H1 (cell line): ENCODE results near the gene ZDHHC3. TPM values are rescaled to one million over a fixed set of nuclear protein-coding genes. Genes with fewer than 3 reads are reported as not detected.

ENCODE experiments used
- CTCF ChIA-PET: fragments of 300-600 bp; sonication (Branson Sonifier 250); formaldehyde crosslinking; loops from one replicate; lab custom pipeline; 2021; ENCODE audit not compliant: partially characterized antibody; lab: Charles Lee
- POLR2A ChIA-PET: fragments of 300-600 bp; sonication (Branson Sonifier 250); formaldehyde crosslinking; loops from one replicate; lab custom pipeline; 2021; ENCODE audit warnings: inconsistent platforms; ENCODE audit not compliant: partially characterized antibody; lab: Charles Lee
- DNase-seq, 2 experiments: peaks; one replicate each; pipeline versions ENCODE4 v3.0.0 to v3.0.0-alpha.2; 2010 to 2022; ENCODE audit warnings: low spot score in 2 of 2, low read depth in 1 of 2, mixed read lengths in 1 of 2
- FAIRE-seq: peaks from 2 replicates; lab custom pipeline; 2011; peaks lifted over from hg19 to GRCh38; lab: Jason Lieb, UNC
- H2AFZ ChIP-seq: 2 replicates; pipeline ENCODE4 v1.8.1; 2012; ENCODE audit warnings: low read length, inconsistent platforms
- H2AK5ac ChIP-seq: 2 replicates; pipeline ENCODE4 v1.6.1; 2013; ENCODE audit warnings: low read depth, low read length
- H2BK120ac ChIP-seq: replicated peaks from 2 replicates; pipeline ENCODE3; 2013; ENCODE audit warnings: low read depth, low read length, inconsistent platforms
- H2BK12ac ChIP-seq: 2 replicates; pipeline ENCODE4 v1.6.1; 2013; ENCODE audit warnings: low read depth, low read length
- H2BK15ac ChIP-seq: 2 replicates; pipeline ENCODE4 v1.6.1; 2013; ENCODE audit warnings: low read length
- H2BK20ac ChIP-seq: 2 replicates; pipeline ENCODE4 v1.6.1; 2013; ENCODE audit warnings: low read length
- H2BK5ac ChIP-seq: 2 replicates; pipeline ENCODE4 v1.6.1; 2013; ENCODE audit warnings: low read depth, low read length
- H3K14ac ChIP-seq: 2 replicates; pipeline ENCODE4 v1.6.1; 2013; ENCODE audit warnings: inconsistent platforms; ENCODE audit not compliant: insufficient read length
- H3K18ac ChIP-seq: 2 replicates; pipeline ENCODE4 v1.6.1; 2013; ENCODE audit warnings: low read length; ENCODE audit errors: extremely low read depth
- H3K23ac ChIP-seq: 2 replicates; pipeline ENCODE4 v1.6.1; 2013; ENCODE audit warnings: inconsistent platforms; ENCODE audit not compliant: insufficient read length
- H3K23me2 ChIP-seq: 2 replicates; pipeline ENCODE4 v1.6.1; 2013; ENCODE audit warnings: low read depth, low read length
- H3K27ac ChIP-seq: 2 replicates; pipeline ENCODE4 v1.6.1; 2011; ENCODE audit warnings: low read depth, low read length, inconsistent platforms
- H3K27me3 ChIP-seq, 4 experiments: replicated peaks in 1 of 4; 1 replicate in 1 of 4; 2 replicates in 3 of 4; pipeline versions ENCODE4 v1.6.1 to v1.8.1; 2011 to 2013; ENCODE audit warnings: low read length in 3 of 4, mild to moderate bottlenecking in 3 of 4, inconsistent platforms in 2 of 4, mixed read lengths in 2 of 4, moderate library complexity in 1 of 4; ENCODE audit not compliant: control insufficient read depth in 3 of 4, insufficient read depth in 3 of 4; ENCODE audit errors: extremely low read depth in 1 of 4
- H3K36me3 ChIP-seq, 4 experiments: 2 replicates each; pipeline versions ENCODE4 v1.6.1 to v1.8.1; 2011 to 2013; ENCODE audit warnings: mild to moderate bottlenecking in 4 of 4, low read length in 3 of 4, moderate library complexity in 2 of 4, control low read depth in 1 of 4, inconsistent platforms in 1 of 4; ENCODE audit not compliant: insufficient read depth in 4 of 4, control insufficient read depth in 2 of 4
- H3K4ac ChIP-seq: replicated peaks from 2 replicates; pipeline ENCODE3; 2013; ENCODE audit warnings: low read length, low read depth, mixed read lengths, inconsistent platforms; ENCODE audit not compliant: insufficient read length
- H3K4me1 ChIP-seq, 4 experiments: replicated peaks in 1 of 4; 1 replicate in 1 of 4; 2 replicates in 3 of 4; pipeline versions ENCODE4 v1.6.1 to v1.8.1; 2011 to 2013; ENCODE audit warnings: low read length in 3 of 4, inconsistent platforms in 2 of 4, mixed read lengths in 1 of 4; ENCODE audit not compliant: insufficient read depth in 4 of 4, control insufficient read depth in 3 of 4
- H3K4me2 ChIP-seq, 2 experiments: 2 replicates each; pipeline versions ENCODE4 v1.6.1 to v1.8.1; 2011 to 2013; ENCODE audit warnings: low read depth in 2 of 2, low read length in 2 of 2, control low read depth in 1 of 2, inconsistent platforms in 1 of 2, mild to moderate bottlenecking in 1 of 2; ENCODE audit not compliant: insufficient read depth in 1 of 2
- H3K4me3 ChIP-seq, 4 experiments: fragments of 200-600, 300-600 bp in 1 of 4; sonication (generic), shearing (Covaris generic), sonication (Bioruptor Twin) in 1 of 4; 2 replicates each; pipeline versions ENCODE4 v1.5.1 to v1.8.1; 2011 to 2016; ENCODE audit warnings: low read length in 4 of 4, low read depth in 3 of 4, control low read depth in 2 of 4, inconsistent platforms in 2 of 4, mild to moderate bottlenecking in 2 of 4, mixed read lengths in 1 of 4, moderate library complexity in 1 of 4; ENCODE audit not compliant: insufficient read depth in 2 of 4; ENCODE audit errors: extremely low read depth in 1 of 4
- H3K56ac ChIP-seq: replicated peaks from 2 replicates; pipeline ENCODE3; 2013; ENCODE audit warnings: low read depth, mild to moderate bottlenecking, mixed read lengths, low read length, inconsistent platforms; ENCODE audit not compliant: insufficient read length
- H3K79me1 ChIP-seq: 2 replicates; pipeline ENCODE4 v1.6.1; 2013; ENCODE audit warnings: low read depth, low read length, control low read depth
- H3K79me2 ChIP-seq, 2 experiments: 2 replicates each; pipeline versions ENCODE4 v1.6.1 to v1.8.1; 2012 to 2013; ENCODE audit warnings: low read length in 2 of 2, mild to moderate bottlenecking in 2 of 2, inconsistent platforms in 1 of 2; ENCODE audit not compliant: insufficient read depth in 2 of 2, control insufficient read depth in 1 of 2
- H3K9ac ChIP-seq, 4 experiments: replicated peaks in 1 of 4; 1 replicate in 1 of 4; 2 replicates in 3 of 4; pipeline versions ENCODE4 v1.6.1 to v1.8.1; 2011 to 2013; ENCODE audit warnings: low read depth in 3 of 4, low read length in 3 of 4, control low read depth in 2 of 4, mild to moderate bottlenecking in 2 of 4, moderate library complexity in 2 of 4, inconsistent platforms in 1 of 4; ENCODE audit errors: extremely low read depth in 1 of 4
- H3K9me3 ChIP-seq, 2 experiments: 2 replicates each; pipeline versions ENCODE4 v1.6.1 to v1.8.1; 2012 to 2013; ENCODE audit warnings: mild to moderate bottlenecking in 2 of 2, moderate library complexity in 2 of 2, control low read depth in 1 of 2, inconsistent platforms in 1 of 2, low read depth in 1 of 2, low read length in 1 of 2, mixed read lengths in 1 of 2; ENCODE audit not compliant: insufficient read depth in 2 of 2
- H4K20me1 ChIP-seq, 2 experiments: replicated peaks in 1 of 2; 2 replicates each; pipeline versions ENCODE3 to v1.8.1; 2011 to 2013; ENCODE audit warnings: inconsistent platforms in 2 of 2, low read length in 2 of 2, mild to moderate bottlenecking in 1 of 2; ENCODE audit not compliant: insufficient read depth in 2 of 2, control insufficient read depth in 1 of 2
- H4K5ac ChIP-seq: 2 replicates; pipeline ENCODE4 v1.6.1; 2013; ENCODE audit warnings: low read length, low read depth, mixed read lengths, inconsistent platforms; ENCODE audit not compliant: insufficient read length
- H4K8ac ChIP-seq: 2 replicates; pipeline ENCODE4 v1.8.0; 2013; ENCODE audit warnings: mild to moderate bottlenecking, moderate library complexity, low read length, inconsistent platforms; ENCODE audit not compliant: insufficient read depth; ENCODE audit errors: extremely low read depth
- H4K91ac ChIP-seq: replicated peaks from 2 replicates; pipeline ENCODE3; 2013; ENCODE audit warnings: low read length, mixed read lengths, inconsistent platforms; ENCODE audit not compliant: insufficient read length
- ASH2L ChIP-seq: fragments of 200-600, 300-600 bp; sonication (generic); IDR thresholded peaks from one replicate; pipeline ENCODE4 v1.7.1; 2017; ENCODE audit warnings: low read length
- CBX5 ChIP-seq: fragments of 300-800, 300-1000 bp; sonication (generic); IDR thresholded peaks from 2 replicates; pipeline ENCODE4 v1.7.1; 2016; ENCODE audit warnings: antibody characterized with exemption, low read length, low read depth
- KDM4A ChIP-seq: IDR thresholded peaks from one replicate; pipeline ENCODE4 v1.7.1; 2012; ENCODE audit warnings: low read depth, mild to moderate bottlenecking, moderate library complexity, low read length, inconsistent platforms; ENCODE audit not compliant: severe bottlenecking
- RNF2 ChIP-seq: fragments of 200-900, 300-1000 bp; sonication (generic); IDR thresholded peaks from 2 replicates; pipeline ENCODE4 v1.7.1; 2016; ENCODE audit warnings: borderline replicate concordance, low read depth, mild to moderate bottlenecking, antibody characterized with exemption, low read length; ENCODE audit not compliant: poor library complexity, severe bottlenecking; ENCODE audit errors: missing control alignments
- WGBS, 2 experiments: shearing (Covaris generic) in 1 of 2; methylation state at CpG; one replicate each; pipeline versions ENCODE4 v1.1.6 to v1.1.7; 2013 to 2015; ENCODE audit warnings: low lambda C conversion rate in 2 of 2, mixed read lengths in 2 of 2, inconsistent platforms in 1 of 2, low coverage in 1 of 2, missing lambda C conversion rate in 1 of 2; ENCODE audit not compliant: insufficient replicate concordance in 2 of 2, insufficient coverage in 1 of 2, insufficient read length in 1 of 2; ENCODE audit errors: extremely low coverage in 1 of 2, missing lambda C conversion rate in 1 of 2; 5-methylcytosine and 5-hydroxymethylcytosine counted together
- polyA plus RNA-seq, 7 experiments: library from polyadenylated mRNA; depleted of rRNA in 3 of 7; stranded (reverse) in 5 of 7; unstranded in 2 of 7; fragments of >200 nt in 5 of 7; fragments of 200-250 nt in 2 of 7; gene quantifications; 1 replicate in 5 of 7; 2 replicates in 1 of 7; 4 replicates in 1 of 7; pipeline versions ENCODE4 v1.2.1 to v1.2.3, GENCODE V29; 2011 to 2013; ENCODE audit warnings: missing spikeins in 2 of 7, mixed read lengths in 2 of 7
- total RNA-seq: library from RNA; stranded (reverse); fragmentation: NEBNext Ultra II Directional; extraction: Animal tissue kit (Norgen Biotek cat#: 25700); gene quantifications from 2 replicates; pipeline ENCODE4 v1.2.1, GENCODE V29; 2021
- TF ChIP-seq, protein P1 (sequence below): IDR thresholded peaks from 2 replicates; pipeline ENCODE4 v1.6.1; 2012; ENCODE audit warnings: inconsistent platforms
- TF ChIP-seq, protein P2 (sequence below), 3 experiments: IDR thresholded peaks; 1 replicate in 2 of 3; 2 replicates in 1 of 3; pipeline versions ENCODE4 v1.5.1 to v1.6.1; 2011; ENCODE audit warnings: low read length in 3 of 3, mild to moderate bottlenecking in 3 of 3, inconsistent platforms in 2 of 3, low read depth in 1 of 3, moderate library complexity in 1 of 3; ENCODE audit not compliant: insufficient read depth in 1 of 3; ENCODE audit errors: control extremely low read depth in 1 of 3

The ZDHHC3 gene
- total and polyA plus RNA-seq, 2 of the 8 experiments (the other 6 are each of a cell fraction or from before 2014, with no cell fraction given) = 77.4 to 88.7 TPM

DNA sequence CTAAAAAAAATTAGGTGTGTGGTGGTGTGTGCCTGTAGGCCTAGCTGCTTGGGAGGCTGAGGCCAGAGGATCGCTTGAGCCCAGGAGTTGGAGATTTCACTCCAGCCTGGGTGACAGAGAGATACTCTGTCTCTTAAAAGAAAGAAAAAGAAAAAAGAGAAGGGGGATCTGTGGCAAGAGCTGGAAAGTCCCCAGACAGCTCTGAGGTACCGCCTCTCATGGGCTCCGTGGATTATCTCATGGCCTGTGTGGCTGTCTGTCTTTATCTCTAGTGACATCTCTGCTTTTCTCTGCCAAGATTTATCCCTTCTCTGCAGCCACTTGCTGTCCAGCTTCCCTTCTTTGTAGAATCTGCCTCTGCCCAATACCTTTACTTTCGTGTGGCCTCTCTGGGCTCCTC is 5.8 kb upstream of the ZDHHC3 start:
- H2AFZ ChIP-seq = no peak overlapping the region
- no peak overlapping the region for H2BK12ac ChIP-seq
- no peak overlapping the region for H3K4me2 ChIP-seq
- no peak overlapping the region for H2BK15ac ChIP-seq
- no peak overlapping the region for H2BK20ac ChIP-seq
- TF ChIP-seq RNF2 (no peak), KDM4A (no peak), CBX5 (no peak), ASH2L (no peak)
- TF ChIP-seq, protein P1, sequence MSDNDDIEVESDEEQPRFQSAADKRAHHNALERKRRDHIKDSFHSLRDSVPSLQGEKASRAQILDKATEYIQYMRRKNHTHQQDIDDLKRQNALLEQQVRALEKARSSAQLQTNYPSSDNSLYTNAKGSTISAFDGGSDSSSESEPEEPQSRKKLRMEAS = no peak
- TF ChIP-seq, protein P2, sequence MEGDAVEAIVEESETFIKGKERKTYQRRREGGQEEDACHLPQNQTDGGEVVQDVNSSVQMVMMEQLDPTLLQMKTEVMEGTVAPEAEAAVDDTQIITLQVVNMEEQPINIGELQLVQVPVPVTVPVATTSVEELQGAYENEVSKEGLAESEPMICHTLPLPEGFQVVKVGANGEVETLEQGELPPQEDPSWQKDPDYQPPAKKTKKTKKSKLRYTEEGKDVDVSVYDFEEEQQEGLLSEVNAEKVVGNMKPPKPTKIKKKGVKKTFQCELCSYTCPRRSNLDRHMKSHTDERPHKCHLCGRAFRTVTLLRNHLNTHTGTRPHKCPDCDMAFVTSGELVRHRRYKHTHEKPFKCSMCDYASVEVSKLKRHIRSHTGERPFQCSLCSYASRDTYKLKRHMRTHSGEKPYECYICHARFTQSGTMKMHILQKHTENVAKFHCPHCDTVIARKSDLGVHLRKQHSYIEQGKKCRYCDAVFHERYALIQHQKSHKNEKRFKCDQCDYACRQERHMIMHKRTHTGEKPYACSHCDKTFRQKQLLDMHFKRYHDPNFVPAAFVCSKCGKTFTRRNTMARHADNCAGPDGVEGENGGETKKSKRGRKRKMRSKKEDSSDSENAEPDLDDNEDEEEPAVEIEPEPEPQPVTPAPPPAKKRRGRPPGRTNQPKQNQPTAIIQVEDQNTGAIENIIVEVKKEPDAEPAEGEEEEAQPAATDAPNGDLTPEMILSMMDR (IDR thresholded peaks at IDR 0.05; ENCODE audit: control extremely low read depth in 1 of 3, insufficient read depth in 1 of 3, low read depth in 1 of 3, low read length in 3 of 3) = no peak
- TF ChIP-seq, all 59 proteins: peak for 0
- Histone ChIP-seq H2BK5ac (no peak overlapping the region), H3K14ac (no peak overlapping the region), H3K79me2 (peaks cover 38 to 95% of the 10 kb centered on the region in 2 experiments), H3K4me1 (peaks cover 0 to 6% (median 0%) of the 10 kb centered on the region in 4 experiments; a peak in 2 of 7 replicates), H4K20me1 (peaks cover 10 to 13% of the 10 kb centered on the region in 2 experiments), H3K79me1 (peaks cover 22% of the 10 kb centered on the region), H3K56ac (no peak overlapping the region), H3K18ac (no peak overlapping the region), H3K36me3 (peaks cover 0 to 21% (median 5%) of the 10 kb centered on the region in 4 experiments; a peak in 4 of 8 replicates), H3K23me2 (no peaks in the 10 kb centered on the region), H2AK5ac (no peak overlapping the region), H4K91ac (no peak overlapping the region), H4K5ac (no peak overlapping the region), H3K4me3 (no peak overlapping the region), H3K23ac (no peak overlapping the region), H3K27me3 (no peaks in the 10 kb centered on the region), H3K9ac (no peak overlapping the region), H2BK120ac (no peak overlapping the region), H4K8ac (no peak overlapping the region), H3K4ac (no peak overlapping the region), H3K9me3 (peaks cover 2 to 11% of the 10 kb centered on the region in 2 experiments; a peak in 1 of 4 replicates), H3K27ac (no peak overlapping the region)
- no peak for DNase-seq
- 98% methylated on average over 4 of the region's 4 CpGs; no CpG with 5 or more reads in 1 of the 2 experiments for WGBS, 2 experiments
- FAIRE-seq = no peak
- POLR2A ChIA-PET = interaction anchor here (1.0 kb wide), 1 partner anchor 36 kb away, joined by 3 read pairs; no protein-coding TSS in a partner anchor
- CTCF ChIA-PET = interaction anchor here (1.1 to 2.1 kb wide), 4 partner anchors 8 to 67 kb away, joined by 3 to 8 read pairs (median 4); no protein-coding TSS in a partner anchor
